Activated CD4-positive, alpha-beta T cell treated with anti-CD3 and anti-CD28 coated beads, Interleukin-2, amount 50 U/mL, for 4 hours (primary cell): ENCODE data around the gene AGO4.
"Not testable (repeated sequence)": the region's sequence is repeated elsewhere in the genome, so short reads cannot be mapped to it uniquely, and the experiment has no call there.

Experiments
- DNase-seq, 2 experiments: peaks; one replicate each; pipeline ENCODE4 v3.0.0-alpha.2; 2020

AGO4 gene

GRCh38 chr1:35807614-35808449 is at the start of gene AGO4:
Gene AGO4, plus strand, starts transcription at chr1:35808016. Its CDS starts 401 bp downstream, at chr1:35808417.
- peak; percentile 4 to 10 for DNase-seq

- no peak for DNase-seq
These were observed 45.7 kb upstream of the AGO4 start for GRCh38 chr1:35762141-35762540.

- DNase-seq: no peak
These were observed 44.6 kb upstream of the AGO4 start for GRCh38 chr1:35763201-35763600.

- DNase-seq: no peak
These were observed 43.5 kb upstream of the AGO4 start for GRCh38 chr1:35764283-35764682.

GRCh38 chr1:35768350-35769187 is 39.2 kb upstream of the AGO4 start:
- DNase-seq: no peak

- DNase-seq: peak; percentile 70 to 71
These were observed 38.5 kb upstream of the AGO4 start for GRCh38 chr1:35769188-35769758.

GRCh38 chr1:35773711-35774110 is 34.1 kb upstream of the AGO4 start:
- DNase-seq: no peak

GRCh38 chr1:35776172-35776571 is 31.6 kb upstream of the AGO4 start:
- not testable (repeated sequence) for DNase-seq

- no peak for DNase-seq
These were observed 30.7 kb upstream of the AGO4 start for GRCh38 chr1:35777109-35777508.

GRCh38 chr1:35783055-35783583 is 24.7 kb upstream of the AGO4 start:
- no peak for DNase-seq

GRCh38 chr1:35784364-35784763 is 23.5 kb upstream of the AGO4 start:
- DNase-seq: not testable (repeated sequence)

GRCh38 chr1:35788139-35788538 is 19.7 kb upstream of the AGO4 start:
- no peak for DNase-seq

GRCh38 chr1:35790670-35791069 is 17.1 kb upstream of the AGO4 start:
- DNase-seq: no peak

GRCh38 chr1:35795295-35795694 is 12.5 kb upstream of the AGO4 start:
- DNase-seq: no peak

GRCh38 chr1:35797380-35797779 is 10.4 kb upstream of the AGO4 start:
- DNase-seq: no peak

GRCh38 chr1:35798019-35798418 is 9.8 kb upstream of the AGO4 start:
- not testable (repeated sequence) for DNase-seq

- not testable (repeated sequence) for DNase-seq
These were observed 7.5 kb upstream of the AGO4 start for GRCh38 chr1:35800167-35800887.

- no peak for DNase-seq
These were observed 766 bp downstream of the AGO4 start for GRCh38 chr1:35808450-35809113.

- no peak for DNase-seq
These were observed 1.6 kb downstream of the AGO4 start for GRCh38 chr1:35809114-35810095.

- no peak for DNase-seq
These were observed 2.5 kb downstream of the AGO4 start for GRCh38 chr1:35810096-35810881.
